Measurements from ENCODE around the gene SPEF1. TPM values are rescaled to one million over a fixed set of nuclear protein-coding genes. Genes with fewer than 3 reads are reported as not detected.
A peak's percentile ranks its signal among the peaks of the same experiment; 100 is the strongest.

The SPEF1 gene
- total and polyA plus RNA-seq, 2 experiments from 2014 or later = 0.63 TPM; not detected in 1

DNA sequence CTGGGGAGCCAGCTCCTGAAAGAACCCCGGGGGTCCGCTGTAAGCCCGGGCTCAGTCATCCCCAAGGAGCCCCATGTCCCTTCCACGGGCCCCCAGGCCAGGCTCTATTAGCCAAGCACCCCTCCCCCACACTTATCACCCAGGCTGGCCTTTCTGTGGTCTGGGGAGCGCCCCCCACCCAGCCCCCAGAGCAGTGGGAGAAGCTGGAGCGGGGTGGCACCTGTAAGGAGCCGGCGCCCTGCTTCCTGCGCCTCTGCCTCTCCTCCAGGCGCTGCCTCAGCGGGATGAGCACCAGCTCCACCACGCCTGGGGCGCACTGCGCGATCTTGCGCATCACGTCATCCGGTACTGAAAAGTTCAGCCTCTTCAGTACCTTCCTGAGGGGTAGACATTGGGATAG is 2.3 kb downstream of the SPEF1 start:
- no peak overlapping the region for H2AFZ ChIP-seq
- peaks cover 8% of the 10 kb centered on the region for H3K79me2 ChIP-seq
- DNase-seq (ENCODE audit: low spot score) = no peak
- H4K20me1 ChIP-seq (ENCODE audit: insufficient read depth, poor library complexity, severe bottlenecking) = no peaks in the 10 kb centered on the region
- peaks cover 12% of the 10 kb centered on the region for H3K27me3 ChIP-seq
- no peaks in the 10 kb centered on the region for H3K36me3 ChIP-seq (replicated peaks; ENCODE audit: insufficient read depth, low read depth)
- WGBS (ENCODE audit: low lambda C conversion rate, missing lambda C conversion rate) = 85% methylated on average over 18 of the region's 18 CpGs
- H3K4me2 ChIP-seq = no peak overlapping the region
- no peak overlapping the region for H3K4me3 ChIP-seq
- no peaks in the 10 kb centered on the region for H3K9me2 ChIP-seq (replicated peaks; ENCODE audit: insufficient read depth)
- H3K4me1 ChIP-seq (ENCODE audit: insufficient read depth) = peaks cover 30% of the 10 kb centered on the region
- no peaks in the 10 kb centered on the region for H3K9me3 ChIP-seq (ENCODE audit: low read depth)
- TF ChIP-seq EZH2 (IDR thresholded peaks at IDR 0.05; ENCODE audit: borderline replicate concordance) (no peak), EZH2phosphoT487 (IDR thresholded peaks at IDR 0.05; ENCODE audit: low read depth, severe bottlenecking, unreplicated experiment) (no peak)
- TF ChIP-seq, protein P1, sequence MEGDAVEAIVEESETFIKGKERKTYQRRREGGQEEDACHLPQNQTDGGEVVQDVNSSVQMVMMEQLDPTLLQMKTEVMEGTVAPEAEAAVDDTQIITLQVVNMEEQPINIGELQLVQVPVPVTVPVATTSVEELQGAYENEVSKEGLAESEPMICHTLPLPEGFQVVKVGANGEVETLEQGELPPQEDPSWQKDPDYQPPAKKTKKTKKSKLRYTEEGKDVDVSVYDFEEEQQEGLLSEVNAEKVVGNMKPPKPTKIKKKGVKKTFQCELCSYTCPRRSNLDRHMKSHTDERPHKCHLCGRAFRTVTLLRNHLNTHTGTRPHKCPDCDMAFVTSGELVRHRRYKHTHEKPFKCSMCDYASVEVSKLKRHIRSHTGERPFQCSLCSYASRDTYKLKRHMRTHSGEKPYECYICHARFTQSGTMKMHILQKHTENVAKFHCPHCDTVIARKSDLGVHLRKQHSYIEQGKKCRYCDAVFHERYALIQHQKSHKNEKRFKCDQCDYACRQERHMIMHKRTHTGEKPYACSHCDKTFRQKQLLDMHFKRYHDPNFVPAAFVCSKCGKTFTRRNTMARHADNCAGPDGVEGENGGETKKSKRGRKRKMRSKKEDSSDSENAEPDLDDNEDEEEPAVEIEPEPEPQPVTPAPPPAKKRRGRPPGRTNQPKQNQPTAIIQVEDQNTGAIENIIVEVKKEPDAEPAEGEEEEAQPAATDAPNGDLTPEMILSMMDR (IDR thresholded peaks at IDR 0.05; ENCODE audit: poor library complexity) = no peak
- no peak overlapping the region for H3K27ac ChIP-seq

DNA sequence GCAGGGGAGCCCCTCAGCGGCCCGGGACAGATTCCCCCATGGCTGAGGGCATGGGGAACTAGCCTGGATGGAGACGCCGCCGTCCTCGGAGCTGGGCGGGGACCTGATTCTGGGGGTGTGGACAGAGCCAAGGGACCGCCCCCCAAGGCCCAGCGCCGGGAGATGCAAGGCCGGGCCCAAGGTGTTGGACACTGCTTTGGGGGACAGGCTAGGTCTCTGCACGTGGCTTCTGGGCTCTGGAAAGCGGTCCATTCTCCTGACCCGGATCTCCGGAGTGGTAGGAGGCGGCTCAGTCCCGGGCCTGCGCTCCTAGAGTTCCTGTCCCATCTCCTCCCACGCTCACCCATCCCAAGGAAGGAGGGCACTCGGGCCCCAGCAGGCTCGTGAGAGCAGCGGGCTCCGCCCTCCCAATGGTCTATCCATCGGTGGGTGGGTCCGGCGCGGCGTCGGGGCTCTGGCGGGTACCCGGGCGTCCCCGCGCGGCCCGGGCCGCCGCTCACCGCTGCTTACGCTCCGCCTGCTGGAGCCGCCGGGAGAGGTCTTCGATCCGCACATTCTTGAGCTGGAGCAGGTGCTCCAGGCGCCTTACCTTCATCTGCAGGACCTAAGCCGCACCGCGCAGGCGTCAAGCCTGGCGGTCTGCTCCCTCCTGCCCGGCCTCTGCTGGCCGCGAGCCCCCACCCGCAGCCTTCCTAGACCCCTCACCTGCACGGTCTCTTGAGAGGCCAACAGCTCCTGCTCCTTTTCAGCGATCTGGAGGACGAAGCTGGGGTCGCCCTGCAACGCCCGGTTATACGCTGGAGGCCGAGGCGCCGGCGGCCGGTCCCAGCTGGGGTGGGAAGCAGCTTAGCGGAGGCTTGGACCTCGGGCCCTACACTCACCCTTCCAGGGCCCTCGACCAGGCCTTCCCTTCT is 3.3 kb downstream of the SPEF1 start:
- peak overlapping the region; percentile 90 for H3K4me2 ChIP-seq
- no peaks in the 10 kb centered on the region for H3K9me3 ChIP-seq (ENCODE audit: low read depth)
- no peaks in the 10 kb centered on the region for H3K79me2 ChIP-seq
- H3K27me3 ChIP-seq = peaks cover 12% of the 10 kb centered on the region
- TF ChIP-seq EZH2 (IDR thresholded peaks at IDR 0.05; ENCODE audit: borderline replicate concordance) (peak; percentile 49), EZH2phosphoT487 (IDR thresholded peaks at IDR 0.05; ENCODE audit: low read depth, severe bottlenecking, unreplicated experiment) (no peak)
- TF ChIP-seq, protein P1 (IDR thresholded peaks at IDR 0.05; ENCODE audit: poor library complexity) = peak; percentile 22
- peak overlapping the region; percentile 17 for H3K4me3 ChIP-seq
- no peaks in the 10 kb centered on the region for H4K20me1 ChIP-seq (ENCODE audit: insufficient read depth, poor library complexity, severe bottlenecking)
- no peaks in the 10 kb centered on the region for H3K36me3 ChIP-seq (replicated peaks; ENCODE audit: insufficient read depth, low read depth)
- WGBS (ENCODE audit: low lambda C conversion rate, missing lambda C conversion rate) = 3% methylated on average over 63 of the region's 70 CpGs
- no peaks in the 10 kb centered on the region for H3K9me2 ChIP-seq (replicated peaks; ENCODE audit: insufficient read depth)
- peak; percentile 69 for DNase-seq (ENCODE audit: low spot score)
- H3K27ac ChIP-seq = no peak overlapping the region
- H3K4me1 ChIP-seq (ENCODE audit: insufficient read depth) = peaks cover 20% of the 10 kb centered on the region
- peak overlapping the region; percentile 58 for H2AFZ ChIP-seq

DNA sequence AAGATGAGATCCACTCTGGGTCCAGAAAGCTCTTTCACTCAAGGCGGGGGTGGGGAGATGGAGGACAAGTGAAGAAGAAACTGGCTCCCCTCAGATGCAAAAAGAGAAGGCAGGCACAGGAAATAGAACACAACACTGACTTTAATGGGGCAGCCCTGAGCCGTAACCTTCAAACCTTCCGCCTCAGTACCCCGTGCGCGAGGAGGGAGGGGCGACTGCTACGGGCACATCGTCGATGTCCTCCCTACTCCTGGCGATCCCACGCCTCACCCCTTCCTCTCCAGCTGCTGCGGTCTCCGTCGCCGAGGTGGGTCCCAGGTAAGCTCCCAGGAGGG is 3.9 kb downstream of the SPEF1 start:
- Histone ChIP-seq H2AFZ (peak overlapping the region; percentile 58), H4K20me1 (ENCODE audit: insufficient read depth, poor library complexity, severe bottlenecking) (no peaks in the 10 kb centered on the region), H3K27ac (no peak overlapping the region), H3K4me2 (peak overlapping the region; percentile 90), H3K36me3 (replicated peaks; ENCODE audit: insufficient read depth, low read depth) (no peaks in the 10 kb centered on the region), H3K4me1 (ENCODE audit: insufficient read depth) (peaks cover 18% of the 10 kb centered on the region), H3K79me2 (no peaks in the 10 kb centered on the region), H3K9me2 (replicated peaks; ENCODE audit: insufficient read depth) (no peaks in the 10 kb centered on the region), H3K9me3 (ENCODE audit: low read depth) (no peaks in the 10 kb centered on the region), H3K4me3 (peak overlapping the region; percentile 17), H3K27me3 (peaks cover 12% of the 10 kb centered on the region)
- WGBS (ENCODE audit: low lambda C conversion rate, missing lambda C conversion rate) = 14% methylated on average over 16 of the region's 16 CpGs
- TF ChIP-seq, protein P1 (IDR thresholded peaks at IDR 0.05; ENCODE audit: poor library complexity) = no peak
- TF ChIP-seq EZH2phosphoT487 (IDR thresholded peaks at IDR 0.05; ENCODE audit: low read depth, severe bottlenecking, unreplicated experiment) (no peak), EZH2 (IDR thresholded peaks at IDR 0.05; ENCODE audit: borderline replicate concordance) (no peak)
- no peak for DNase-seq (ENCODE audit: low spot score)
